Left ventricle myocardium superior (tissue), 1 donor: Measurements from ENCODE around the gene BICDL1. TPM values are rescaled to one million over a fixed set of nuclear protein-coding genes. Genes with fewer than 3 reads are reported as not detected.
"Not testable (repeated sequence)": the region's sequence is repeated elsewhere in the genome, so short reads cannot be mapped to it uniquely, and the experiment has no call there.

Source experiments
- ATAC-seq: fragments of 200-7000 bp; cut with Tn5 transposase; one replicate; pipeline ENCODE4 v1.9.1; 2020; ENCODE audit warnings: mild to moderate bottlenecking, moderate library complexity
- DNase-seq: peaks from one replicate; pipeline ENCODE4 v3.0.0-alpha.2; 2020
- intact Hi-C: fragments of 100-400 bp; cut with micrococcal nuclease; formaldehyde crosslinking; loops from one replicate; pipeline ENCODE4 v1.11.0; 2022
- long read RNA-seq: library from polyadenylated mRNA; unstranded; transcript quantifications from one replicate; pipeline ENCODE4 v2.0.0, GENCODE V29; 2021
- total RNA-seq: library from RNA; stranded (reverse); fragmentation: NEBNext Ultra II Directional; extraction: Animal tissue kit (Norgen Biotek cat#: 25700); gene quantifications from one replicate; pipeline ENCODE4 v1.2.1, GENCODE V29; 2021
- donor health status: DM: no; HTN: yes; CAD: no; lungs with severe emphysema.

Gene BICDL1, protein sequence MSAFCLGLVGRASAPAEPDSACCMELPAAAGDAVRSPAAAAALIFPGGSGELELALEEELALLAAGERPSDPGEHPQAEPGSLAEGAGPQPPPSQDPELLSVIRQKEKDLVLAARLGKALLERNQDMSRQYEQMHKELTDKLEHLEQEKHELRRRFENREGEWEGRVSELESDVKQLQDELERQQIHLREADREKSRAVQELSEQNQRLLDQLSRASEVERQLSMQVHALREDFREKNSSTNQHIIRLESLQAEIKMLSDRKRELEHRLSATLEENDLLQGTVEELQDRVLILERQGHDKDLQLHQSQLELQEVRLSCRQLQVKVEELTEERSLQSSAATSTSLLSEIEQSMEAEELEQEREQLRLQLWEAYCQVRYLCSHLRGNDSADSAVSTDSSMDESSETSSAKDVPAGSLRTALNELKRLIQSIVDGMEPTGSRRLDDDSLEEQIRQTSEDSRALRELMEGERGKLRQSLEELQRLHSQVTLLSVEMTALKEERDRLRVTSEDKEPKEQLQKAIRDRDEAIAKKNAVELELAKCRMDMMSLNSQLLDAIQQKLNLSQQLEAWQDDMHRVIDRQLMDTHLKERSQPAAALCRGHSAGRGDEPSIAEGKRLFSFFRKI
- 4.7 TPM for total RNA-seq
- long read RNA-seq, result 0 reads

DNA sequence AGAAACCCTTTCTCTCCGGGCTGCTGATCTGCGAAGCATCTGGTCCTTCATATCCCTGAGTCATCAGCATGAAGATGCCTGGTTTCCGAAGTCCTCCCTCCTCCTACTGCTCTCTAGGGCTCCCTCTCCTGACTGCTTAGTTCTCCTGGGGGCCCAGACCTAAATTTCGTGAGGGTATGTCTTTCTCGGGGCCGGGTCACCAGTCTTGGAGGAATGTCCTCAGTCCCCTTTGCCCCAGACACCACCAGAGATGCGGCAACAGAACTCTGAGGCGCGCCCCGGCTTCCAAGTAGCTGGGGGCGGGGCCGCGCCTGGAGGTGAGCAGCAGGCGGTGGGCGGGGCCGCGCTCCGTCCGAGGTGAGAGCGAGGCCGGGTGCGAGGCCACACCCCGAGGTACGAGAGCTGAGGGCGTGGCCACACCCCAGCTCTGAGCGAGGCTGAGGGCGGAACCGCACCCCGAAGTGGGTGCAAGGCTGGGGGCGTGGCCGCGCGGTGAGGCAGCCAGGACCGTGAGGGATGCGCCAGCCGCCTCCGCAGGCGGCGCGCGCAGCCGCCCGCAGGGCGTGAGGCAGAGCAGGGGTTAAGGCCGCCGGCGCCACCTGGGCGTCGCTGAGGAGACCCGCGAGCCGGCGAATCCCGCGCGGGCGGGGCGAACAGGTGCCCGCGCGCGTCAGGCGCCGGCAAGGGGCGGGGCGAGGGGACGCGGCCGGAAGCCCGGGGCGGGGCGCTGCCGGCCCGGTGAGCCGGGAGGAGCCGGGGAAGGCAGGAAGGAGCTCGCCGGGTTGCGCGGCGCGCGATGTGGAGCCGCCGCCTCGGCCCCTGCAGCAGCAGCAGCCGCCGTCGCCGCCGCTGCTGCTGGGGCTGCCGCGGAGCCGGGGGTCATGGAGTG, at the start of gene BICDL1:
BICDL1 (plus strand) TSS at position 765 of the 889 bp plus-strand sequence. CDS start 633 bp downstream, outside the sequence.
- ATAC-seq, result peak; percentile 80
- peak; percentile 76 for DNase-seq
- intact Hi-C loops, result no loop called here

DNA sequence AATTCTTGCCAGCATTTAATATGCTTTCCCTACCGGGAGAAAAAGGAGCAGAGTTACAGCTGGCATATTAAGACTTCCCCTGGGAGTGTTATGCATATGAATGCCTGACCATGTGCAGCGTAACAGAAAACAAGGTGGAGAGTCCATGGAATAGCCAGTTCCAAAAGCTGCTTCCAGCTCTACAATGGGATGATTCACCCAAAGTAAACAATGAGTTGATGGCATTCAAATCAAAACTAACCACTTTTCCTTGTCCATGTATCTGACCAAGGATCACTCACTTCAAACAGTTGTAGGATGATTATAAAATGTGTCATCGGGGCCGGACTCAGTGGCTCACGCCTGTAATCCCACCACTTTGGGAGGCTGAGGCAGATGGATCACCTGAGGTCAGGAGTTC, 48.1 kb upstream of the BICDL1 start:
- no peak for ATAC-seq
- intact Hi-C loops, result no loop called here
- DNase-seq, result no peak

DNA sequence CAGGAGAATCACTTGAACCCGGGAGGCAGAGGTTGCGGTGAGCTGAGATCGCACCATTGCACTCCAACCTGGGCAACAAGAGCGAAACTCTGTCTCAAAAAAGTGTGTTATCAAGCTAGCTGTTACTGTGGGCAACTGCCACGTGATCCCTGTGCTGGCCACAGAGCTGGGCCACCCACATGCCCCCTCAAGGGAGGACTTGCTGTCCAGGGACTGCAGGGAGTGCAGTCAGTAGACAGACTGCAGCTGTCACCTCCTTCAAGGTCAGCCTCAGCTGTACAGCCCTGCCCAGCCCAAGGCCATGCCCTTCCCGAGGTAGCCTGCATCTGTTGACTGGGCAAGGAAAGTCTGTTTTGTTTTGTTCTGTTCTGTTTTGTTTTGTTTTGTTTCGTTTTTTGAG, 46.6 kb upstream of the BICDL1 start:
- intact Hi-C loops, result no loop called here
- ATAC-seq (no peak), DNase-seq (no peak)

DNA sequence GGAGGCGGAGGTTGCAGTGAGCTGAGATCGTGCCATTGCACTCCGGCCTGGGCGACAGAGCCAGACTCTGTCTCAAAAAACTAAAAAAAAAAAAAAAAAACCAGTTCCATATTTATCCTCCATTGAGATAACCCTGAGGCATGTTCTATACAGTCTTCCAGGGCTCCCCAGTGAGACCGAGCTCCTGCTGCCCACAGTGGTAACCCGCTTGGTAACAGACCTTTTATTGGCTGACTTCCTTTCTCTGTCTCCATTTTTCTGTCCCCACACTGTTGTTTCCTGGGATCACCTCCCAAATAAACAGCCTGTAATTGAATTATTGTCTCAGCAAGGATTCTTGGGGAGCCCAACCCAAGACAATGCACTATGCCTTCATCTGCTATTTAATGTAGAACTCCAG, 42.8 kb upstream of the BICDL1 start:
- intact Hi-C loops, result no loop called here
- no peak for ATAC-seq
- no peak for DNase-seq

DNA sequence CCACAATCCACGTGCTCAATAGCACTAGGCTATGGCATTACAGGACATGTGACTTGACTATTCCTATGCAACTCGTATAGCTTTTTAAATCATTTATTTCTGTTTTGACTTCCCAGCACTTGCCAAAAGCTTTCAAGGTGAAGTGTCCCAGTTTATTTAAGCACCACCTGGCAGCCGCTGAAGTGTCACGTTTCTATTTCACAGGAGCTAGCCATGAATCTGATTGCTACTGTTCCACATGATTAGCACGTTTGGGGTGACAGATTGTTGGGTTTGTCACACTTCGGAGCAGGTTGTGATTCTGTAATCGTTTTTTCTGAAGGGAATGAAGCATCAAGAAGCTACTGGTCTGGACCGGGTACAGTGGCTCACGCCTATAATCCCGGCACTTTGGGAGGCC, 39.9 kb upstream of the BICDL1 start:
- intact Hi-C loops, result no loop called here
- ATAC-seq (no peak), DNase-seq (no peak)

DNA sequence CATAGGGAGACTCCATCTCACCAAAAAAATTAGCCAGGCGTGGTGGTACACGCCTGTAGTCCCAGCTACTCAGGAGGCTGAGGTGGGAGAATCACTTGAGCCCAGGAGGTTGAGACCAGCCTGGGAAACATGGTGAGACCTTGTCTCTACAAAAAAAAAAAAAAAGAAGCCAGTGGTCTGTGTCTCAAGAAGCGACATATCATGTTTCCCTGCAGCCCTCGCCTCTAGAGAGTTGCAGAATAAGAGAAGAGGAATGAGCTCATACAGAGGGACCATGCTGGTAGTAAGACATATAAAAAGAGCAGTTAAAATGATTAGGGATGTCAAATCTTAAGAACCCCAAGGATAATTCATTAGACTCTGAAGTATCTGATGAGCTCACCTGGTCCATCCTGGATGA, 39.4 kb upstream of the BICDL1 start:
- no peak for DNase-seq
- intact Hi-C loops, result no loop called here
- ATAC-seq, result no peak

DNA sequence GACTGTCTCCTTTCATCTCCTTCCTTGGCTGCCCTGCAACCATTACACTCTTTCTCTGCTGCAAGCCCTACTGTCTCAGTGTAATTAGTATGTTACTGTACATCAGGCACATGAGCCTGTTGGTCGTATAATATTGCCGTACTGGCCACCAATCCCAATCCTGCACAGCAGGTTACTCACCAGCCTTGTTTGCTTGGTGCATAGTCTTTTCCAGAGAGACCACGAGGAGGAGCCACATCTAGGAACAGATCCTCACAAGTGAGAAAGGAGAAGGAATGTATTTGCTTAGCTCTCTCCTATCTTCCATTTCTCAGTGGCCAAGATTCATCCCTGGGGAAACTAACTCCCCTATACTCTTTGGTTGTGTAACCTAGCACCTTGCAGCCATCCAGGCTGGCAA, 33.0 kb upstream of the BICDL1 start:
- no peak for DNase-seq
- no peak for ATAC-seq

DNA sequence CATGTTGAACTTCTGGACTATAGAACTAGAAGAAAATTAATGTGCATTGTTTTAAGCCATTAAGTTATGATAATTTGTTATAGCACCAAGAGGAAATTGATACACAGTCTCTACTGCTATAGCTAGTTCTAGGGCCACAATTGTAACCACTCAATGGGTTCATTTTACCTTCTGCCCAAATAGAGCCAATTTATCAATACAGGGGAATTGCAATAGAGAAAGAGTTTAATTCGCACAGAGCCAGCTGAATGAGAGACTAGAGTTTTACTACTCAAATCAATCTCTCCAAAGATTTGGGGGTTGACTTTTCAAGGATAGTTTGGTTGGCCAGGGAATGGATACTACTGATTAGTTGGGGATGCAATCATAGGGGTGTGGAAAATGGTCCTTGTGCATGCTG, 31.9 kb upstream of the BICDL1 start:
- DNase-seq (no peak), ATAC-seq (no peak)
- intact Hi-C loops, result no loop called here

More for the DNA sequence above, 33.0 kb upstream of the BICDL1 start:
- intact Hi-C loops, result no loop called here

DNA sequence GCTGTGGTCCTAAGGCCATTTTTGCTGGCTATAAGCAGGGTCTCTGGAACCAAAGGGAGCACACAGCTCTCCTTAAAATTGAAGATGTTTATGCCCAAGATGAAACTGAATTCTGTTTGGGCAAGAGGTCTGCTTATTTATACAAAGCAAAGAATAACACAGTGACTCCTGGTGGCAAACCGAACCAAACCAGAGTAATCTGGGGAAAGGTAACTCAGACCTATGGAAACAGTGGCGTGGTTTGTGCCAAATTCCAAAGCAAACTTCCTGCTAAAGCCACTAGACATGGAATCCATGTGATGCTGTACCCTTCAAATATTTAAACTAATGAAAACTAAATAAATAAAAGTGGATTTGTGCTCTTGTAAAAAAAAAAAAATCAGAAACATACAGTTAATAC, 29.6 kb upstream of the BICDL1 start:
- intact Hi-C loops, result no loop called here
- DNase-seq, result no peak
- no peak for ATAC-seq

DNA sequence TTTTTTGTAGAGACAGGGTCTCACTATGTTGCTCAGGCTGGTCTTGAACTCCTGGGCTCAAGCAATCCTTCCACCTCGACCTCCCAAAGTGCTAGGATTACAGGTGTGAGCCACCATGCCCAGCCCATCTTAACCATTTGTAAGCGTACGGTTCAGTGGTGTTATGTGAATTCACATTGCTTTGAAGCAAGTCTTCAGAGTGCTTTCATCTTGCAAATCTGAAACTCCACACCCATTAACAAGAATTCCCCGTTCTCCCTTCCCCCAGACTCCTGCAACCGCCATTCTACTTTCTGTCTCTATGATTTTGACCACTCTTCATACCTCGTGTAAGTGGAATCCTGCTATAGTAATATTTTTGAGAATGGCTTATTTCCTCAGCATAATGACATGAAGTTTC, 24.9 kb upstream of the BICDL1 start:
- no peak for ATAC-seq
- DNase-seq, result no peak
- intact Hi-C loops, result no loop called here

DNA sequence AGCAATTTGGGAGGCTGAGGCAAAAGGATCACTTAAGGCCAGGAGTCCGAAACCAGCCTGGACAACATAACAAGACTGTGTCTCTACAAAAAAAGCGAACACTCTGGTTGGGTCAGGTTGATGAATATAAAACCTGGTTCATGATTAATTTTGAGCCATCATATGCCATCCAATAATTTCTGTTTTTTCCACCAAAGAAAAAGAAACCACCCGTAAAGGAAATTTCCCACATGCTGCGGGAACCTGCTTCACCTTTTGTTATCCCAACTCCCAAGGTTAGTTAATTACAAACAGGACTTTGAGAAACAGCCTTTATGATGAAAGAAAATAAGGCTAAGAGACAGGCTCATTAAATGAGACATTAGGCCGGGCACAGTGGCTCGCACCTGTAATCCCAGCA, 24.1 kb upstream of the BICDL1 start:
- DNase-seq (no peak), ATAC-seq (no peak)
- intact Hi-C loops, result no loop called here

DNA sequence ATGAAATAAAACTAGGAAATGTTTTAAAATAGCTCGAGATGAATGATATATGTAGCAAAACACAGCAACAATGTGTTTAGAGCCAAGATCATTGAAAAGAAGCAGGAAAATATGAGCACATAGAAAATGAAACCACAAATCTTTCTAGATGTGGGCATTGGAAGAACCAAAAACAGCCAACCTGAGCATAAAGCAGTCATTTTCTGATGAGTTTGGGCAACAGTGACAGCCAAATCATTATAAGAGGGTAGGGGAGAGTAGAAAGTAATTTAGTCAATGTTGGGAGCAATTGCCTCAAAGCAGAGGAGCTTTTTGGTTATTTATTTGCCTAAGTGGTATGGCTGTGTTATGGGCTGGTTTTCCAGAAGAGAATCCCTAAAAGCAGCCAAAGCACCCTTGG, 8.8 kb upstream of the BICDL1 start:
- intact Hi-C loops, result no loop called here
- ATAC-seq (no peak), DNase-seq (no peak)

DNA sequence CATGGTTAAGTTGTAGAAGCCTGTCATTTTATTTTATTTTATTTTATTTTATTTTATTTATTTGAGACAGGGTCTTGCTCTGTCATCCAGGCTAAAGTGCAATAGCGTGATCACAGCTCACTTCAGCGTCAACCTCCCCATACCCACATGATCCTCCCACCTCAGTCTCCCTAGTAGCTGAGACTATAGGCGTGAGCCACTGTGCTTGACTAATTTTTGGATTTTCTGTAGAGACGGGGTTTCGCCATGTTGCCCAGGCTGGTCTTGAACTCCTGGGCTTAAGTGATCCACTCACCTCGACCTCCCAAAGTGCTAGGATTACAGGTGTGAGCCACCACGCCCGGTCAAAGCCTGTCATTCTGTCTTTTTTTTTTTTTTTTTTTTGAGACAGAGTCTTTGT, 8.3 kb upstream of the BICDL1 start:
- DNase-seq, ATAC-seq, intact Hi-C loops: not testable (repeated sequence)

DNA sequence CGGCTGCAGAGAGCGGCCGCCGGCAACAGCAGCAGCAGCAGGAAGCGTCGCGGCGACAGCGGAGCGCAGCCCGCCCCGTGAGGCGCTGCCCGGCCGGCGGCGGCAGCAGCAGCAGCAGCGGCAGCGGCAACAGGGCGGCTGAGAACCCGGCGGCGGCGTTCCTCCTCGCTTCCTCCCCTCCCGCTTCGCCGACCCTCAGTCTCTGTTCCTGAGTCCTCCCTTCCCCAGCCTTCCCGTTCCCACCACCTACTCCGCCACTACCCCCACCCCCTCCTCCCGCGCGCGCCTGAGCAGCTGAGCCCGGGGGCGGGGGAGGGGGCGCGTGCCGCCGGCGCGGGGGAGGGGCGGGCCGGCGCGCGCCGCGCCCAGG, 310 bp downstream of the BICDL1 start:
- DNase-seq (no peak), ATAC-seq (peak; percentile 39)
- intact Hi-C loops, result no loop called here

DNA sequence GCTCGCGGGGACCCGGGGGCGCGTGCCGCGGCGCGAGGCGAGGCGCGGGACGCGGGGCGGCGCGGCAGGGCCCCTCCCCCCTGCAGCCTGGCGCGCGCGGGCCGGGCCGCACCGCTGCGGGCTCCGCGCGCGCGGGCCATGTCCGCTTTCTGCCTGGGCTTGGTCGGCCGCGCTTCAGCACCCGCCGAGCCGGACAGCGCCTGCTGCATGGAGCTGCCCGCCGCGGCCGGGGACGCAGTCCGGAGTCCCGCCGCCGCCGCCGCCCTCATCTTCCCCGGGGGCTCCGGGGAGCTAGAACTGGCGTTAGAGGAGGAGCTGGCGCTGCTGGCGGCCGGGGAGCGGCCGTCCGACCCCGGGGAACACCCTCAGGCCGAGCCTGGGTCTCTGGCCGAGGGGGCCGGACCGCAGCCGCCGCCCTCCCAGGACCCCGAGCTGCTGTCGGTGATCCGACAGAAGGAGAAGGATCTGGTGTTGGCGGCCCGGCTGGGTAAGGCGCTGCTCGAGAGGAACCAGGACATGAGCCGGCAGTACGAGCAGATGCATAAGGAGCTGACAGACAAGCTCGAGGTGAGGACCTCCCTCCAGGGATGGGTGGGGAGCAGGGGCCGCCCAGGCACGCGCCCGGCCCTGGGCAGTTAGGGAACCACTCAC, 820 bp downstream of the BICDL1 start:
- DNase-seq (peak; percentile 91), ATAC-seq (peak; percentile 95)
- intact Hi-C loops, result no loop called here

DNA sequence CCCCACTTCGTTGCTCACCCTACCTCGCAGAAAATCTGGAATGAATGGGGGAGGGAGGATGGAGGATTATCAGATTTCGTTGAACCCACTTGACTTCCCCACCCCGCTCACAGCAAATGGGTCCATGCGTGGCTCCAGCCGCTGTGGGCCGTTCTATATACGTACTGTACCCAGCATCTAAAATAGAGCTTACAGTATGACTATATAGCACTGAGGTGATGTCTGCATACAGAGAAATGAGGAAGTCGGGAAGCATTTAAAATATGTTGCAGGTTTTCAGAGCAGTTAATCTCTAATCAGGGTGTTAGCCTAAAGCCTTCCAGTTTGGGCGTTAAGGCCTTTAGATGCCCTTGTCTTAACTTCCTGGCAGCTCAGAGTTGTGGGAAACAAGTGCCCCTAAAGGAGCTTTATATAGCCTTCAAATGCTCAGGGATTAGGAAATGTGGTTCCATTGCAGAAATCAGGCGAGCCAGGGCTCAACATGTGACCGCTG, 1.4 kb downstream of the BICDL1 start:
- intact Hi-C loops, result no loop called here
- ATAC-seq, result no peak
- no peak for DNase-seq

DNA sequence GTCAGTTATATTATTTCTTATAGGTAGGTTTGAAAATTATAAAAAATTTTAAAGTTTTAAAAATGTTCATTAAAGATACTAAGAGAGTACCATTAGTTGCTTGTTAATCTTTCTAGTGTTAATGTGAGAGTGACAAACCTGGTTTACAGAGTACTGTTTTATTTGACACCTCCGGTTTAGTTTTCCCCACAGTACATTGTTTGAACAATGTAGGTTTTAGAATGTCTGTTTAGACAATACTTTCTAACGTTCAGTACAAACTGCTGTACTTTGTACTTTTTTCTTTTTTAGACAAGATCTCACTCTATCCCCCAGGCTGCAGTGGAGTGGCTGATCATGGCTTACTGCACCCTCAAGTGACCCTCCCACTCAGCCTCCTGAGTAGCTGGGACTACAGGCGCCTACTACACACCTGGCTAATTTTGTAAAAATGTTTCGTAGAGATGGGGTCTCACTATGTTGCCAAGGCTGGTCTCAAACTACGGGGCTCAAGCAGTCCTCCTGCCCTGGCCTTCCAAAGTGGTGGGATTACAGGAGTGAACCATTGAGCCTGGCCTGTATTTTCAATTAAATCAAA, 3.2 kb downstream of the BICDL1 start:
- ATAC-seq (no peak), DNase-seq (no peak)
- intact Hi-C loops, result no loop called here

DNA sequence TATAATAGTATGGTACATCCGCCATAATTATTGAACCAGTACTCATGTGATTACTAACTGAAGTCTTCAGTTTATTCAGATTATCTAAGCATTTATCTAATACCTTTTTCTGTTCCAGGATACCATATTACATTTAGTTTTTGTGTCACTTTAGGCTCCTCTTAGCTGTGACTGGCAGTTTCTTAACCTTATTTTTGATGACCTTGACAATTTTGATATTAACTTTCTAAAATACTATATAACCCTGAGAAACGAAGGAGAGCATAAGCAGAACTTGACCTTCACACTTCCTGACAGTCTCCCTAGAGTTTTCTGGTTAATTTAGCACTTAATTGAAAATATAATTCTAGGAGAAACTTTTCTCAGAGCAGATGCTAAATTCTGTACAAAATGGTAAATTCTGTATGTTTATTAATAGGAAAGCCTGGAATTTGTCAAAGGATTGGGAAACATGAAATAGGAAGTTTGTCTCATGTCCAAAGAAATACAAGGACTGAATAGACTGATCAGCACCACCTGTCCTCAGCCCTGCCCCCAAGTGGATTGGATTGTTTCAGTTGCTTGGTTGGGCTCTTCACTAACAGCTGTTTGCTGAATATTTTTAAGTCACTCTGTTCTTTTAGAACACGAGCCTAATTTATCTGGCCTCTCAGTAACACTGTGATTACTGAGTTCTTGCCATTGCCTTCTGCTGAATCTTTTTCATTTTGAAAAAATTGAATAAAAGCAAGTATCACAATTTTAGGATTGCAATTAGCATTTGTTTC, 6.0 kb downstream of the BICDL1 start:
- ATAC-seq (no peak), DNase-seq (no peak)
- intact Hi-C loops, result no loop called here
